ENCODE measurements around the gene ATPAF1.

ATPAF1 gene

DNA sequence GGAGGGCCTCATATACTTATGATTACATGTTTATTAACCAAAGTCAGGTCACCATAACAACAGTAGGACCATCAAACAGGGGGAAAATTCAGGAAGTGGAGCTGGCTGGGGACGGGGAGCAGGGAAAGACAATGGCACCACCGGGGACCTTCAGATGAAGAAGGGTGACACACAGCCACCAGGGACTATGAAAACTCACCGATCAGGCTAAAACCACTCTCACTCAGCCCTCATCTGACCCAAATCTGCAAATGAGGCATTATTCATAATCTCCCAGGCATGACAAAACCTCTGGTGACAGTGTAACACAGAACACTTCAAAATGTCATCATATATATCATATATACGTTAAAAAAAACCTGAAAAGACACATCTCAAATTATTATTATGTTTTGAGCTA, 75.3 kb downstream of the ATPAF1 start:
- FAIRE-seq (no peak), DNase-seq (ENCODE audit: insufficient read length, low spot score) (no peak)
- no peak for TF ChIP-seq POLR2A (IDR thresholded peaks at IDR 0.05; ENCODE audit: low read depth, low read length)

DNA sequence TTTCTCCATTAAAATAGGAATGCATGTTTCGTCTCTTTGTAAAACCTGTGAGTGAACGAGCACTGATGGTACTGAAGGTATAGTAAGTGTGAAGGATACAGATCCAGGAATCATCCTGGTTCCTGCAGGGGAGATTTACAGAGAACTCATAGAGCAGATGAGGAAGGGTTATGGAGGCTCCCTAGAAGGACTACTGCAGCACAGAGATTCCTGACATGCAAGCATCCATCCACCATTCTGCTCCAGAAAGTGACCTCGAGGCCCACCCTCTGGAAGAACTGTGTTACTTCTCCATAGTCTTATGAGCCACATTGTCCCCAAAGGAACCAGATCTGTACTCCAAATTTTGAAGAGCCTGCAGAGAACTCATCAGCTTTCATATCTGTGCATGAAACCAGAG, 78.6 kb downstream of the ATPAF1 start:
- FAIRE-seq (no peak), DNase-seq (ENCODE audit: insufficient read length, low spot score) (no peak)
- no peak for TF ChIP-seq POLR2A (IDR thresholded peaks at IDR 0.05; ENCODE audit: low read depth, low read length)

GRCh38 chr1:46587069-46587468, 81.1 kb downstream of the ATPAF1 start:
- DNase-seq (ENCODE audit: insufficient read length, low spot score) (no peak), FAIRE-seq (no peak)
- TF ChIP-seq POLR2A (IDR thresholded peaks at IDR 0.05; ENCODE audit: low read depth, low read length): no peak

- DNase-seq (ENCODE audit: insufficient read length, low spot score) (no peak), FAIRE-seq (no peak)
- TF ChIP-seq POLR2A (IDR thresholded peaks at IDR 0.05; ENCODE audit: low read depth, low read length): no peak
These were observed 82.7 kb downstream of the ATPAF1 start for GRCh38 chr1:46585312-46585938.

GRCh38 chr1:46583494-46583893, 84.7 kb downstream of the ATPAF1 start:
- no peak for TF ChIP-seq POLR2A (IDR thresholded peaks at IDR 0.05; ENCODE audit: low read depth, low read length)
- FAIRE-seq (no peak), DNase-seq (ENCODE audit: insufficient read length, low spot score) (no peak)

- no peak for TF ChIP-seq POLR2A (IDR thresholded peaks at IDR 0.05; ENCODE audit: low read depth, low read length)
- DNase-seq (ENCODE audit: insufficient read length, low spot score): no peak
- FAIRE-seq: no peak
These were observed 85.2 kb downstream of the ATPAF1 start for GRCh38 chr1:46582972-46583371.

Measured in H54 (cell line).